ENCODE measurements around the gene OR6V1.
"Not testable (repeated sequence)": the region's sequence is repeated elsewhere in the genome, so short reads cannot be mapped to it uniquely, and the experiment has no call there.

The OR6V1 gene

DNA sequence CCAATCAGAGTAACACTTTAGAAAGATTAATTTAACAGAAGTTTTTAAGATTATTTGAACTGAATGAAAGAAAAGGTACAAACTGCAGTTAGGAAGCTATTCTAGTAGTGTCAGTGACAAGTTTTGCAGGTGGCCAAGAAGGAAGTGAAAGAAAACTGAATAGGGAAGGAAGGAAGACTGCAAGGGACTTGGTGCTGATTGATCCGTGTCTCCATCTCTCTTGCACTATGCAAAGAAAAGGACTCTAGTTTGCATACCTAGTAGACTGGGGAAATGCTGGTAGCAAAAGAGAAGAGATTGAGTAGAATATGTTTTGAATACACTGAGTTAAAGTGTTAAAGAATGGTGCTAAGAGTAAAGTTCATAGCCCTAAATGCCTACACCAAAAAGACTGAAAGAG, 33.0 kb downstream of the OR6V1 start:
- Histone ChIP-seq H3F3A (ENCODE audit: control insufficient read depth, insufficient read depth) (peaks cover 25% of the 10 kb centered on the region), H3K4me1 (ENCODE audit: control insufficient read depth, low read length) (peaks cover 43% of the 10 kb centered on the region), H3K27me3 (ENCODE audit: control insufficient read depth, low read length) (no peaks in the 10 kb centered on the region), H3K9me2 (replicated peaks; ENCODE audit: control insufficient read depth, low read length) (no peaks in the 10 kb centered on the region), H3K27ac (ENCODE audit: low read depth, low read length) (peak overlapping the region; percentile 93), H3K9me3 (ENCODE audit: control insufficient read depth, insufficient read depth, low read length) (peaks cover 59% of the 10 kb centered on the region), H4K20me1 (ENCODE audit: control insufficient read depth, insufficient read depth, low read depth, low read length) (no peaks in the 10 kb centered on the region), H3K79me2 (ENCODE audit: control insufficient read depth, low read length) (no peaks in the 10 kb centered on the region), H3K4me3 (ENCODE audit: low read length) (peak overlapping the region; percentile 55), H3K4me2 (ENCODE audit: low read length) (peak overlapping the region; percentile 64), H3K36me3 (ENCODE audit: control insufficient read depth, low read length) (peaks cover 37% of the 10 kb centered on the region)
- TF ChIP-seq, protein P1, sequence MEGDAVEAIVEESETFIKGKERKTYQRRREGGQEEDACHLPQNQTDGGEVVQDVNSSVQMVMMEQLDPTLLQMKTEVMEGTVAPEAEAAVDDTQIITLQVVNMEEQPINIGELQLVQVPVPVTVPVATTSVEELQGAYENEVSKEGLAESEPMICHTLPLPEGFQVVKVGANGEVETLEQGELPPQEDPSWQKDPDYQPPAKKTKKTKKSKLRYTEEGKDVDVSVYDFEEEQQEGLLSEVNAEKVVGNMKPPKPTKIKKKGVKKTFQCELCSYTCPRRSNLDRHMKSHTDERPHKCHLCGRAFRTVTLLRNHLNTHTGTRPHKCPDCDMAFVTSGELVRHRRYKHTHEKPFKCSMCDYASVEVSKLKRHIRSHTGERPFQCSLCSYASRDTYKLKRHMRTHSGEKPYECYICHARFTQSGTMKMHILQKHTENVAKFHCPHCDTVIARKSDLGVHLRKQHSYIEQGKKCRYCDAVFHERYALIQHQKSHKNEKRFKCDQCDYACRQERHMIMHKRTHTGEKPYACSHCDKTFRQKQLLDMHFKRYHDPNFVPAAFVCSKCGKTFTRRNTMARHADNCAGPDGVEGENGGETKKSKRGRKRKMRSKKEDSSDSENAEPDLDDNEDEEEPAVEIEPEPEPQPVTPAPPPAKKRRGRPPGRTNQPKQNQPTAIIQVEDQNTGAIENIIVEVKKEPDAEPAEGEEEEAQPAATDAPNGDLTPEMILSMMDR (IDR thresholded peaks at IDR 0.05; ENCODE audit: low read depth, low read length, poor library complexity, severe bottlenecking), result no peak
- no peak for TF ChIP-seq EZH2phosphoT487 (IDR thresholded peaks at IDR 0.05; ENCODE audit: borderline replicate concordance, low read length)

- not testable (repeated sequence) for H4K20me1 ChIP-seq (ENCODE audit: control insufficient read depth, insufficient read depth, low read depth, low read length); H3K9me2 ChIP-seq (replicated peaks; ENCODE audit: control insufficient read depth, low read length); H3K27me3 ChIP-seq (ENCODE audit: control insufficient read depth, low read length); H3K79me2 ChIP-seq (ENCODE audit: control insufficient read depth, low read length)
- H3K27ac ChIP-seq (ENCODE audit: low read depth, low read length), result peak overlapping the region; percentile 93
- peak overlapping the region; percentile 64 for H3K4me2 ChIP-seq (ENCODE audit: low read length)
- H3F3A ChIP-seq (ENCODE audit: control insufficient read depth, insufficient read depth), result peaks cover 25% of the 10 kb centered on the region
- peak overlapping the region; percentile 55 for H3K4me3 ChIP-seq (ENCODE audit: low read length)
- peaks cover 42% of the 10 kb centered on the region for H3K4me1 ChIP-seq (ENCODE audit: control insufficient read depth, low read length)
- H3K36me3 ChIP-seq (ENCODE audit: control insufficient read depth, low read length), result peaks cover 36% of the 10 kb centered on the region
- H3K9me3 ChIP-seq (ENCODE audit: control insufficient read depth, insufficient read depth, low read length), result peaks cover 57% of the 10 kb centered on the region
These were observed 33.5 kb downstream of the OR6V1 start for GRCh38 chr7:143085610-143086009.

GRCh38 chr7:143088549-143089231, 36.5 kb downstream of the OR6V1 start:
- H4K20me1 ChIP-seq (ENCODE audit: control insufficient read depth, insufficient read depth, low read depth, low read length); H3K9me2 ChIP-seq (replicated peaks; ENCODE audit: control insufficient read depth, low read length); H3K4me3 ChIP-seq (ENCODE audit: low read length); H3K79me2 ChIP-seq (ENCODE audit: control insufficient read depth, low read length); H3K4me2 ChIP-seq (ENCODE audit: low read length); H3K27ac ChIP-seq (ENCODE audit: low read depth, low read length); H3K27me3 ChIP-seq (ENCODE audit: control insufficient read depth, low read length): not testable (repeated sequence)
- Histone ChIP-seq H3K9me3 (ENCODE audit: control insufficient read depth, insufficient read depth, low read length) (peaks cover 42% of the 10 kb centered on the region), H3K36me3 (ENCODE audit: control insufficient read depth, low read length) (peaks cover 30% of the 10 kb centered on the region), H3K4me1 (ENCODE audit: control insufficient read depth, low read length) (peaks cover 42% of the 10 kb centered on the region), H3F3A (ENCODE audit: control insufficient read depth, insufficient read depth) (peaks cover 23% of the 10 kb centered on the region)

- H3K9me3 ChIP-seq (ENCODE audit: control insufficient read depth, insufficient read depth, low read length), result peaks cover 44% of the 10 kb centered on the region
- no peaks in the 10 kb centered on the region for H3K27me3 ChIP-seq (ENCODE audit: control insufficient read depth, low read length)
- no peak overlapping the region for H3K4me2 ChIP-seq (ENCODE audit: low read length)
- H3F3A ChIP-seq (ENCODE audit: control insufficient read depth, insufficient read depth), result no peaks in the 10 kb centered on the region
- no peaks in the 10 kb centered on the region for H3K9me2 ChIP-seq (replicated peaks; ENCODE audit: control insufficient read depth, low read length)
- no peak overlapping the region for H3K4me3 ChIP-seq (ENCODE audit: low read length)
- no peaks in the 10 kb centered on the region for H4K20me1 ChIP-seq (ENCODE audit: control insufficient read depth, insufficient read depth, low read depth, low read length)
- H3K79me2 ChIP-seq (ENCODE audit: control insufficient read depth, low read length), result no peaks in the 10 kb centered on the region
- peaks cover 16% of the 10 kb centered on the region for H3K4me1 ChIP-seq (ENCODE audit: control insufficient read depth, low read length)
- TF ChIP-seq EZH2phosphoT487 (IDR thresholded peaks at IDR 0.05; ENCODE audit: borderline replicate concordance, low read length), result no peak
- TF ChIP-seq, protein P1 (IDR thresholded peaks at IDR 0.05; ENCODE audit: low read depth, low read length, poor library complexity, severe bottlenecking), result no peak
- H3K36me3 ChIP-seq (ENCODE audit: control insufficient read depth, low read length), result no peaks in the 10 kb centered on the region
- H3K27ac ChIP-seq (ENCODE audit: low read depth, low read length), result no peak overlapping the region
These were observed 44.0 kb downstream of the OR6V1 start for GRCh38 chr7:143096146-143096545.

DNA sequence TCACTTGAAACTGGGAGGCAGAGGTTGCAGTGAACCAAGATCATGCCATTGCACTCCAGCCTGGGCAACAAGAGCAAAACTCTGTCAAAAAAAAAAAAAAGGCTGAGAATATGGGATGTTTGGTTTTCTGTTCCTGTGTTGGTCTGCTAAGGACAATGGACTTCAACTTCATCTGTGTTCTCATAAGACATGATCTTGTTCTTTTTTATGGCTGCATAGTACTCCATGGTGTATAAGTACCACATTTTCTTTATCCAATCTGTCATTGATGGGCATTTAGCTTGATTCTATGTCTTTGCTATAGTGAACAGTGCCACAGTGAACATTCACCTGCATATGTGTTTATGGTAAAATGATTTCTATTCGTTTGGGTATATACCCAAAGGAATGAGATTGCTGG, 47.4 kb downstream of the OR6V1 start:
- not testable (repeated sequence) for H3K4me1 ChIP-seq (ENCODE audit: control insufficient read depth, low read length); H3K79me2 ChIP-seq (ENCODE audit: control insufficient read depth, low read length); H3F3A ChIP-seq (ENCODE audit: control insufficient read depth, insufficient read depth); H3K27ac ChIP-seq (ENCODE audit: low read depth, low read length); H3K4me3 ChIP-seq (ENCODE audit: low read length); H3K36me3 ChIP-seq (ENCODE audit: control insufficient read depth, low read length); H3K4me2 ChIP-seq (ENCODE audit: low read length); H3K27me3 ChIP-seq (ENCODE audit: control insufficient read depth, low read length); H4K20me1 ChIP-seq (ENCODE audit: control insufficient read depth, insufficient read depth, low read depth, low read length); H3K9me2 ChIP-seq (replicated peaks; ENCODE audit: control insufficient read depth, low read length)
- peaks cover 40% of the 10 kb centered on the region for H3K9me3 ChIP-seq (ENCODE audit: control insufficient read depth, insufficient read depth, low read length)

Data from DOHH2 (cell line).